GM19397 (cell line): ENCODE measurements around the gene PTPRD.

Experiments
- ATAC-seq: cut with Tn5 transposase; IDR thresholded peaks from one replicate; pipeline ENCODE4 v1.9.1; 2021; ENCODE audit warnings: mild to moderate bottlenecking, moderate library complexity; ENCODE audit not compliant: unreplicated experiment

The PTPRD gene

DNA sequence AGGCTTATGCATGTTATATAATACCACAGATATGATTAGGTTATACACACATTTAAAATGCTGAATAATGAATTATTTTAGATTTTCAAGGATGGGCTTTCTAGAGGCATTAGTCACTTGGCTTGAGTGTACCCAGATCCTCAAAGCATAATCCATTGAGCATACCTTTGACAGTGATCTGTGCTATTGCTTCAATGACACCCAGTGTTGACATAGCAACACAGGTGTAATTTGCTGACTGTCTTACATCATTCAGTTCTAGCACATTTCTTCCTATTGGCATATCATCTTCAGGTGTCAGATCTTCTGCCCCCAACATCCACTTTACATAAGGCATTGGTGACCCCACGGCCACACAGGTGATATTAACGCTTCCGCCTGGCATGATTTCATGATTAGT lies 2091.7 kb downstream of the PTPRD start:
- no peak for ATAC-seq

GRCh38 chr9:8515748-8516147 lies 2097.1 kb downstream of the PTPRD start:
- no peak for ATAC-seq

DNA sequence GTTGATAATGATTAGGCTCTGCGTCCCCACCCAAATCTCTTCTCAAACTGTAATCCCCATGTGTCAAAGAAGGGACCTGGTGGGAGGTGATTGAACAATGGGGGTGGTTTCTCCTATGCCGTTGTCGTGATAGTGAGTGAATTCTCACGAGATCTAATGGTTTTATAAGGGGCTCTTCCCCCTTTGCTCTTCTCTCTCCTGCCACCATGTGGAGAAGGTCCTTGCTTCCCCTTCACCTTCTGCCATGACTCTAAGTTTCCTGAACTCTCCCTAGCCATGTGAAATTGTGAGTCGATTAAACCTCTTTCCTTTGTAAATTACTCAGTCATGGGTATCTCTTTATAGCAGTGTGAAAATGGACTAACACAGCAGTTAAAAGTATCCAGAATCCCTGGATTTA lies 2098.0 kb downstream of the PTPRD start:
- ATAC-seq, result no peak

- no peak for ATAC-seq
Measured at GRCh38 chr9:8508671-8509290, 2104.0 kb downstream of the PTPRD start.

- no peak for ATAC-seq
Measured at GRCh38 chr9:8494571-8494970, 2118.2 kb downstream of the PTPRD start.

DNA sequence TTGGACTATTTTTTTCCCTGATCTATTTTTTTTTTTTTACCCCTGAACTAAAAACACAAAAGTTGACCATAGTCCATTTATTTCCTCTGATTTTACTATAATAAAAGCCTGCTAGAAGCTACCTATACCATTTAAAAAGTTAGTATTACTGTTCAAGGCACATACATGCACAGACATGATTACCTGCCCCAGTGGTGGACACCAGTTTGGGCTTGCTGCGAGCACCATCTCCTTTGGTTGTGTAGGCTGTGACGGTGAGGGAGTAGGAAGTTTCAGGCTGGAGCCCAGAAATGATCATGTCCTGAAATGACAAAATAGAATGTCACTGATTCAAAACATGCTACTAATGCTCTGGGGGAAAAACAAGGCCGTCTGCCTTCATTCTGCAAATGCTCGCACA lies 2120.1 kb downstream of the PTPRD start:
- ATAC-seq, result no peak

GRCh38 chr9:8492024-8492423 lies 2120.8 kb downstream of the PTPRD start:
- no peak for ATAC-seq

DNA sequence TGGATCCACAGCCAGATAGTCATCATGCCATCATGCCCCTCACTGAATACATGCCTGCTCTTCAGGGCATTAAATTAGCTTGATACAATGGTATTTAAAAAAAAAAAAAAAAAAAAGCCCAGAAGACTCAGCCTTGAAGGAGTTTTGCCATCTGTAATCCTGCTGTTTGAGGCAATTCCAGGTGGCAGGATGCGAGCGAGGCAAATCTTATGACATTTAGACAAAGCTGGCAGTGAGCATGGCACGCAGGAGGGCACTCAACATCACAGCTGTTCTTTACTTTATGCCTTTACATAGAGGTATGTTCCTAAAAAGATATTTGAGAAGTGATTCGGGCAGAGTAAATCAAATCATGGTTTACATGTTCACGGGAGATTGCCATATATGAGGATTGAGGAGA lies 2121.2 kb downstream of the PTPRD start:
- no peak for ATAC-seq

DNA sequence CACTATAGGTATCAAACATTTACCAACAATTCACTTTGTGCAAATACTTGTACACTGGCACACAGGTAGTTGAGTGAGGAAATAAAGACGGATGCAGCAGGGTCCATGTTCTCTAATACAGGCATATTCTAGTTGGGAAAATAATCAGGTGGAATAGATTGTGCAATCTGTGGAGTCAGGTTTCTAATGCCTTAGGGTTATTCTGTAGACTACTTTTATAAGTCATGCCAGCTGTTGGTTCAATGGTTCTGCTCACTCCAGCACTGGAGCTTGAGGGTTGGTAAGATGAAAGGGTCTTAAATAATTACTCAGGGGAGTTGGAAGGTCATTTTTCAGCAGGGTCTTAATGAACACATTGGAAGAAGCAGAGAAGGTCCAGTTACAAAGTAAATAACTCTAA lies 2123.0 kb downstream of the PTPRD start:
- no peak for ATAC-seq

GRCh38 chr9:8486095-8486494 lies 2126.7 kb downstream of the PTPRD start:
- no peak for ATAC-seq

GRCh38 chr9:8484597-8485191 lies 2128.1 kb downstream of the PTPRD start:
- ATAC-seq, result no peak

DNA sequence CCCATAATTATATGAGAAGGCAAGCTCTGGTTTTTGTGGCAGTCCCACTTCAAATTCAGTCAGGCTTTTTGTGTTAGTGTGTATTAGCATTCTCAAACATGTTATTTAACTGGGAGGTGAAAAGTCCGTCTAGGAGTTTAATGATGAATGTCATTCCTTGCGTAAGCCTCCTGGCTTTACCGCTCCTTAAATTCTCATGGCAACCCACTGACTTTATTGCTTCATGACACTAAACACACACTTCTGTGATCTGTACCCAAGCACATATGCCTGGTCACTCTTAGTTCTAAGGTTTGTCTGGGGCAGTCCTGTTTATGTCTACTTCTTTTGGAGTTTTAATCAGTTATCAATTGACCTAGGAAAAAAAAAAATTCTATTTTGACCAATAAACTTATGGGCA lies 2135.4 kb downstream of the PTPRD start:
- ATAC-seq, result no peak

- no peak for ATAC-seq
Measured at GRCh38 chr9:8474937-8475336, 2137.9 kb downstream of the PTPRD start.

DNA sequence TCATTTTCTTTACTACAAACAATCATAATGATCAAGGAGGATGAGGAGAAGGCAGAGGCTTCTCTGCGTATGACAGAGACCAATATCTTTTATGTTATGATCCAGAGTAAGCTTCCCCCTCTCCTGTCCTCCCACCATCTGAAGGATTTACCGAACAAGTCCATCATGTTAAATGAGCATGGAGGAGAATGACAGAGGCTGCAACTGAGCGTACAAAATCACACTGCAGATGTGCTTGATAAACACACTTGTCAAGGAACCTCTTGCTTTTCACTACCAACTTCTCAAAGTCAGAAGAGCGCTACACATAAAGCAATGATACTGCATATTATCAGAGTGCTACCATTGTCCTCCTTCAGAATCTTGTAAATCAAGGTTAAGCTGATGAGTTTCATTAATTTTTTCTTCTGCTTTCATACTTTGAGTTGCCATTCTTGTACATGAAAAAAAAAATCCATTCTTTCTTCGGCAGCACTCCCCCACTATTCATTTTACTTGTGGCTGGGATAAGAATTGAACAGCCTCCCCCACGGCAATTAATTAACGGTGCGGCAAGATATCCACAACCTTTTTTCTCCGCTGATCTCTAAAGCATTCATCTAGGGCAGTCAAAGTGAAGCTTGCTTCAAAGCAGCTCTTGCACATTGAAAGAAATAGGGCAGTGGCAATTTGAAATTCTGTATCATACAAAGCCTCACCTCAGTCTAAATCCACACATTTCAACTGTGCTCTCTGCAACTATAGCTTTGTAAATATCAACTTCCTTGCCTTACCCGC lies 2139.4 kb downstream of the PTPRD start:
- ATAC-seq, result no peak

- ATAC-seq, result no peak
Measured at GRCh38 chr9:8468045-8468637, 2144.7 kb downstream of the PTPRD start.

DNA sequence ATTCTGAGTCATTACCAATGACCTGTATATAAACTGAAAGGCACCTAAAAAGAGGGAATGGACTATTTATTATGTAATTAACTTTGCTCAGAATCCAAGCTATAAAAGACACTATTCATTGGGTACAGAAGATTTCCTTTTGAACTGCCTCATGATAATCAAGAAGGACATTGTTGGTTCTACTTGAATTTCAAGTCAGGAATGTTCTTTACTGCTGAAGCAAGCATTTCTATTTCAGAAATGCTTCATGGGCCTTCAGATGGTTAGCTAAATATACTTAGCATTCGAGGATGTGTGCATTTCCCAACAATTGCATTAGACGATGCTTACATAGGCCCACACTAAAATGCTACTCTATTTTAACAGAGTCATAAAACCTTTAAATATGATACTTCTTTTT lies 2155.0 kb downstream of the PTPRD start:
- no peak for ATAC-seq

GRCh38 chr9:8457055-8457454 lies 2155.7 kb downstream of the PTPRD start:
- ATAC-seq, result no peak

- no peak for ATAC-seq
Measured at GRCh38 chr9:8456344-8456743, 2156.5 kb downstream of the PTPRD start.

DNA sequence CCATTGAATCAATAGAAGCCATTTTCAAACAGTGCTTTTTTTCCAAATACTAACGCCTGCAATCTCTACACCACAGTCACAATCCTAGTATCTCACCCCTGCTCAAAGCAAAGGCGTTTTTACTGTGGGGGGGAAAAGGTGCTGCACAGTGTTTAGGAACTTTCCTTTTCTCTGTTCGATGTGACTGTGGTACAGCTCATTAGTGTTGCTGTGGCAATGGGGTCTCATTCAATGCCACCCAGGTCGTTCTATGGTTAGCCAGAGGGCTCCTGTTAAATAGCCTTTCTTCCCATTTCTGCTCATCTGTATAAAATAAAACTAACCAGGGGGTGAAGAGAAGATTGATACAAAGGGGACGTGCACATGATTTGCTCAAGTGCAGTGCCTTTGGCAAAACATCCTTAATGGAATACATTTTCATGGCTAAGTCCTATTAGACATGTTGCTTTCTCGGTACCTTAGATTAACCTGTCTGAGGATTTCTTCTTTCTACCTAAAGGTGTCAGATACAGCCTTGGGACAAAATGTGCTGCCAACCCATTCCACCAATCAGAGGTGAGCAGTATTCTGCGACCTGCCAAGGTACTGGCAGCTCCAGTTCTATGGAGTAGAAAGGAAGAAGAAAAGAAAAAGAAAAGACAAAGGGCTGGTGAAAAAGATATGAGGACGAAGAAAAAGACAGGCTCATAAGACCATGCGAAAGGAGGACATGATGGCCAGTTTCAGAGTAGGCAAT lies 2161.8 kb downstream of the PTPRD start:
- no peak for ATAC-seq

DNA sequence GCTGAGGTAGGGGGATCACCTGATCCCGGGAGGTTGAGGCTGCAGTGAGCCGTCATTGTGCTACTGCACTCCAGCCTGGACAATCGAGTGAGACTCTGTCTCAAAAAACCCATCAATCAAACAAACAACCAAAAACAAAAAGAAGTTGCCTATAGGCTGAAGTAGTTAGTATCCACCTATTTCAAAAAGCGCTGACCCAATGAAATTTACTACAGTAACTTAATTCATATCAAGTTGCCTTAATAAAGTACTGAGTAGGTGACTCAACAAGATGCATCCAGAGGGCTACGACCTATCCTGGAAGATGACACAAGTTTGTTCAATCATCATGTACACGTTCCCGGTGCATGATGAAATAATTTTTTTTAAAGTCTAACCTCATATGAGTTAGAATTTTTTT lies 2164.6 kb downstream of the PTPRD start:
- no peak for ATAC-seq

DNA sequence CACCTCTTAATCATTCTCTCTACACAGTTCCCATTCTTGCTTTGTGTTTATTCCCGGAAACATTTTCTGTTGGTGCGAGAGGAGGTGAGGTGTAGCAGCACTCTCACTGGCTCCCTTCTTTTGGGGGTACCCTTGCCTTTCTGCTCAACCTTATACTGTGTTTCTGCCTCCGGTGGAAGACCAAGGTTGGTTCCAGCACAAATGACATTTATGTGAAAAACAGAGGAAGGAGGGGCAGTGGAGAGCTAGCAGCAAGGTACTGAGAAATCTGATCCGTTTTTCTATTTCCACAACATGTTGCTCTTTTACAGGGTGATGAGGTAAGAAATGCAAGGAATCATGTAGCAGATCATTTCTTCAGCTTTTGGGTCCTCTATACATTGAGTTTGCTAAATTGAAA lies 2165.2 kb downstream of the PTPRD start:
- no peak for ATAC-seq
